Measurements from ENCODE around the gene DENND5A. TPM values are rescaled to one million over a fixed set of nuclear protein-coding genes. Genes with fewer than 3 reads are reported as not detected.
"Not testable (repeated sequence)": the region's sequence is repeated elsewhere in the genome, so short reads cannot be mapped to it uniquely, and the experiment has no call there.

DENND5A gene
- total RNA-seq, 1 experiment from 2014 or later = 110 TPM

GRCh38 chr11:9184516-9184915, 80.6 kb downstream of the DENND5A start:
- DNase-seq = no peak
- Histone ChIP-seq H3K4me3 (ENCODE audit: insufficient read depth, low read depth, low read length) (no peak overlapping the region), H3K36me3 (replicated peaks; ENCODE audit: control insufficient read depth, insufficient read depth, low read length) (peaks cover 3% of the 10 kb centered on the region), H3K27me3 (ENCODE audit: control insufficient read depth, insufficient read depth, low read length) (no peaks in the 10 kb centered on the region)

DNA sequence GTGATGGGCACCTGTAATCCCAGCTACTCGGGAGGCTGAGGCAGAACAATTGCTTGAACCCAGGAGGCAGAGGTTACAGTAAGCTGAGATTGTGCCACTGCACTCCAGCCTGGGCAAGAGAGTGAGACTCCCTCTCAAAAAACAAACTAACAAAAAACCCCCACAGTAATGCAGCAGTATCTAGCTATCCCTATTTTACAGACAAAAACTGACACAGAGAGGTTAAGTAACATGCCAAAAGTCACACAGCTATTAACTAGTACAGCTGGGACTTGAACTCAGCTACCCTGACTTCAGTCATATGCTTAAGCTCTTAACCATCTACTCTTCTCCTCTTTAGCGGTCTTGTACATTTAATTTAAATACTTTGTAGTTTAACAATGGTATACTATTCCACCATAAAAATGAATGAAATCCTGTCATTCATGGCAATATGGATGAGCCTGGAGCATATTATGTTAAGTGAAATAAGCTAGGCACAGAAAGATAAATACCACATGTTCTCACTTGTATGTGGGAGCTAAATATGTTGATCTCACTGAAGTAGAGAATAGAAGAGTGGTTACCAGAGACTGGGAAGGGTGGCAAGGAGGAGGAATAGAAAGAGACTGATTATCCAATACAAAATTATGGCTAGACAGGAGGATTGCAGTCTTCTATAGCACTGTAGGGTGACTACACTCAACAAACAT, 82.8 kb downstream of the DENND5A start:
- Histone ChIP-seq H3K36me3 (replicated peaks; ENCODE audit: control insufficient read depth, insufficient read depth, low read length) (peaks cover 7% of the 10 kb centered on the region), H3K4me3 (ENCODE audit: insufficient read depth, low read depth, low read length) (no peak overlapping the region)
- no peak for DNase-seq

DNA sequence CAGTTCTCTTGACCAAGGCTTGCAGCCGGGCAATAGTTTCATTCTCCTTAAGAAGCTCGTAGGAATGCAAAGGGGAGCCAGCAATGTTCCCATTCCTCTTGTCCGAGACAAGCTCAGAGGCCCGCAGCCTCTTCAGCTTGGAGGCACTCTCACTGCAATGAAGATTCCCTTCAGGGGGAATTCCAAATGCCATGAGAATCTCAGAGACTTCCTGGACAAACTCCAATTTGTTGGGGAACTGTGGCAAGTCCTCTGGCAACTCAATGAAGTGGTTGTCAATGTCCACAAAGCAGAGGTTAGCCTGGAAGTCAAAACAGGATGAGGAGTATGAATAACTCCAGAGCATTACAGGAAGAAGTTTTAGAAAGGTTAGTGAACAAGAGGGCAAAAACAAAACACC, 84.4 kb downstream of the DENND5A start:
- Histone ChIP-seq H3K4me3 (ENCODE audit: insufficient read depth, low read depth, low read length) (no peak overlapping the region), H3K36me3 (replicated peaks; ENCODE audit: control insufficient read depth, insufficient read depth, low read length) (peaks cover 10% of the 10 kb centered on the region), H3K27me3 (ENCODE audit: control insufficient read depth, insufficient read depth, low read length) (no peaks in the 10 kb centered on the region)
- no peak for DNase-seq

More for the DNA sequence above, 82.8 kb downstream of the DENND5A start:
- H3K27me3 ChIP-seq (ENCODE audit: control insufficient read depth, insufficient read depth, low read length) = no peaks in the 10 kb centered on the region

DNA sequence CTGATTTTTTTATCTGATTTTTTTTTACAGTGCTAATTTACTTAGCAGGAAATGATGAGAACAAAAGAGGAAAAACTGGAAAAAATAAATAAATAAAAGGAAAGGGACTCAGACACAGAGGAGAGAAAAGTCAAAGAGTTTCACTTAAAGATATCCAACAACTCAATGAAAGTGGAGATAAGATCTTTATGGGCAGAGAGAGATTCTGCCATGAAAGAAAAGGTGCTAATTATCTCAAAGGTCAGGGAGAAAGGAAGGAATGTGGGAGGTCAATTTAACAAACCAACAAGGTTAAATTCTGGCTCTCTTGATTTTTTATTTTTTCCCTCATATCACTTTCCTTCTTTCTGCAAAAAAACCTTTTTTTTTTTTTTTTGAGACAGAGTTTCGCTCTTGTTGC, 86.0 kb downstream of the DENND5A start:
- H3K36me3 ChIP-seq (replicated peaks; ENCODE audit: control insufficient read depth, insufficient read depth, low read length) = peaks cover 10% of the 10 kb centered on the region
- no peak for DNase-seq
- H3K27me3 ChIP-seq (ENCODE audit: control insufficient read depth, insufficient read depth, low read length) = no peaks in the 10 kb centered on the region
- no peak overlapping the region for H3K4me3 ChIP-seq (ENCODE audit: insufficient read depth, low read depth, low read length)

- Histone ChIP-seq H3K4me3 (ENCODE audit: insufficient read depth, low read depth, low read length) (no peak overlapping the region), H3K36me3 (replicated peaks; ENCODE audit: control insufficient read depth, insufficient read depth, low read length) (peaks cover 10% of the 10 kb centered on the region), H3K27me3 (ENCODE audit: control insufficient read depth, insufficient read depth, low read length) (no peaks in the 10 kb centered on the region)
- DNase-seq = no peak
Measured at GRCh38 chr11:9178716-9179115, 86.4 kb downstream of the DENND5A start.

- DNase-seq = no peak
- Histone ChIP-seq H3K36me3 (replicated peaks; ENCODE audit: control insufficient read depth, insufficient read depth, low read length) (peaks cover 10% of the 10 kb centered on the region), H3K27me3 (ENCODE audit: control insufficient read depth, insufficient read depth, low read length) (no peaks in the 10 kb centered on the region)
Measured at GRCh38 chr11:9177438-9178091, 87.6 kb downstream of the DENND5A start.

DNA sequence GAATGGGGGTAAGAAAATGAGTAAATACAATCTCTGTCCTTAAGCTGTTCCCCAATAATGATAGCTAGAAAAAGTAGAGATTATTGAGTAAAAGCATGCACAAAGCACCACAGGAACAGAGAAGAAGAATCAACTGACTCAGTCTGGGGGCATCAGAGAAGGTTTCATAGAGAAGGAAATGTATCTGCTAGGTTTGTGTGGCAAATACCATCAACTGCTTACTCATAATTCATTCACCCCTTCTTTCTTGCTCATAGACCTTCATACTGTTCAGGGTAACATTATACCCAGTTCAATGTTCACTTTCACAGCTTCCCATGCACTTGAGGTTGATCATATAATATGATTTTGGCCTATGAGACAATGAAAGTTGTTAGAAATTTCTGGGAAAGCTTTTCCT, 88.6 kb downstream of the DENND5A start:
- no peak for DNase-seq
- peaks cover 10% of the 10 kb centered on the region for H3K36me3 ChIP-seq (replicated peaks; ENCODE audit: control insufficient read depth, insufficient read depth, low read length)
- no peak overlapping the region for H3K4me3 ChIP-seq (ENCODE audit: insufficient read depth, low read depth, low read length)
- no peaks in the 10 kb centered on the region for H3K27me3 ChIP-seq (ENCODE audit: control insufficient read depth, insufficient read depth, low read length)

More at GRCh38 chr11:9177438-9178091, 87.6 kb downstream of the DENND5A start:
- H3K4me3 ChIP-seq (ENCODE audit: insufficient read depth, low read depth, low read length) = no peak overlapping the region

GRCh38 chr11:9176136-9176535, 89.0 kb downstream of the DENND5A start:
- no peak overlapping the region for H3K4me3 ChIP-seq (ENCODE audit: insufficient read depth, low read depth, low read length)
- H3K27me3 ChIP-seq (ENCODE audit: control insufficient read depth, insufficient read depth, low read length) = no peaks in the 10 kb centered on the region
- H3K36me3 ChIP-seq (replicated peaks; ENCODE audit: control insufficient read depth, insufficient read depth, low read length) = peaks cover 10% of the 10 kb centered on the region
- DNase-seq = no peak

- Histone ChIP-seq H3K4me3 (ENCODE audit: insufficient read depth, low read depth, low read length) (no peak overlapping the region), H3K27me3 (ENCODE audit: control insufficient read depth, insufficient read depth, low read length) (no peaks in the 10 kb centered on the region), H3K36me3 (replicated peaks; ENCODE audit: control insufficient read depth, insufficient read depth, low read length) (peaks cover 5% of the 10 kb centered on the region)
- DNase-seq = no peak
Measured at GRCh38 chr11:9172389-9172788, 92.8 kb downstream of the DENND5A start.

DNA sequence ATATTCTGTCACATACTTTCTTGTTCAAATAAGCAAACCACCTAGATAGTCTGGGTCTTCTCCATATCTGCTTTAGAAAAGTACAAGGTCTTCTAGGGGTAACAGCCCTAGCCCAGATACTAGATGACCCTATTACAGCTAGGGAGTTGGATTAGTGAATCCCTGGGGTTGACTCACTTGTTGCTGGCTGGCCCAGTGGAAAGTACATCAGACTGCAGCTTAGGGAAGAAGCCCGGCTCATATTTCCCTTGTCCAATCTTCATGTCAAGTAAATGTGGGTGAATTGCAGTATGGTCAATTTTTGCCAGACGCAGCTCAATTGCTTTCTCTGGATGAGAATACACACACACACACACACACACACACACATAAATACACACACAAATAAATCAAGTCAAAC, 94.7 kb downstream of the DENND5A start:
- DNase-seq = no peak
- Histone ChIP-seq H3K36me3 (replicated peaks; ENCODE audit: control insufficient read depth, insufficient read depth, low read length) (peaks cover 2% of the 10 kb centered on the region), H3K4me3 (ENCODE audit: insufficient read depth, low read depth, low read length) (no peak overlapping the region), H3K27me3 (ENCODE audit: control insufficient read depth, insufficient read depth, low read length) (no peaks in the 10 kb centered on the region)

DNA sequence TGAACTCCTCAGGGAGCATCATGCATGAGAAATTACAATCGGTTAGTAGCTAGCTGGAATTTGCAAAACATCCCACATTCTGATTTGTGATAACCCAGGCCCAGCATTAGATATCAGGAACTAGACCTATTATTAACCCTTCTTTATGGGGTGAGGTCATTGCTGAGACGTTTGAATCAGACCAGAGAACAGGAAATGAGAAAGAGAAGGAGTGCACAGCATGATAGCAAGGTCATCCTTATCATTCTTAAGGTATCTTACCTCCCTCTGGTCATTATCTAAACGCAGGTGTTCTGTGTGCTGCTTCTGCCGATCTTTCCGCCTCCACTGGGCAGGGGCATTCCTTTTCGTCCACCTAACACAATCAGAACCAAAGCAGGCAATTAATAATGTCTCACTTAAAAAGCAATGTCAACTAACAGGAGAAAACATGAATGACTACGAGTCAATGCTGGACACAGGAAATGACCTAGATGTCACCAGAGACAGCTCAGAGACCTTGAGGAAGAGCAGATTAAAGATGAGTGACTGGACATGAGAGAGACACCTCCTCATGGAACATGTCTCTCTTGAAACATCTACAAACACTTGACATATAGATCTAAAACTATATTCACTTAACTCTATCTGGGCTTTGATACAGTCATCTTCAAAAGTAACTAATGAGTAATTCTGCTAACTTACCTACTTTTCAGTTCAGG, 95.4 kb downstream of the DENND5A start:
- H3K27me3 ChIP-seq (ENCODE audit: control insufficient read depth, insufficient read depth, low read length) = no peaks in the 10 kb centered on the region
- peaks cover 2% of the 10 kb centered on the region for H3K36me3 ChIP-seq (replicated peaks; ENCODE audit: control insufficient read depth, insufficient read depth, low read length)
- DNase-seq = no peak
- H3K4me3 ChIP-seq (ENCODE audit: insufficient read depth, low read depth, low read length) = no peak overlapping the region

- not testable (repeated sequence) for H3K4me3 ChIP-seq (ENCODE audit: insufficient read depth, low read depth, low read length); DNase-seq; H3K27me3 ChIP-seq (ENCODE audit: control insufficient read depth, insufficient read depth, low read length); H3K36me3 ChIP-seq (replicated peaks; ENCODE audit: control insufficient read depth, insufficient read depth, low read length)
Measured at GRCh38 chr11:9161991-9162390, 103.2 kb downstream of the DENND5A start.

- Histone ChIP-seq H3K36me3 (replicated peaks; ENCODE audit: control insufficient read depth, insufficient read depth, low read length) (peaks cover 5% of the 10 kb centered on the region), H3K4me3 (ENCODE audit: insufficient read depth, low read depth, low read length) (no peak overlapping the region), H3K27me3 (ENCODE audit: control insufficient read depth, insufficient read depth, low read length) (no peaks in the 10 kb centered on the region)
- no peak for DNase-seq
Measured at GRCh38 chr11:9160166-9160565, 105.0 kb downstream of the DENND5A start.

DNA sequence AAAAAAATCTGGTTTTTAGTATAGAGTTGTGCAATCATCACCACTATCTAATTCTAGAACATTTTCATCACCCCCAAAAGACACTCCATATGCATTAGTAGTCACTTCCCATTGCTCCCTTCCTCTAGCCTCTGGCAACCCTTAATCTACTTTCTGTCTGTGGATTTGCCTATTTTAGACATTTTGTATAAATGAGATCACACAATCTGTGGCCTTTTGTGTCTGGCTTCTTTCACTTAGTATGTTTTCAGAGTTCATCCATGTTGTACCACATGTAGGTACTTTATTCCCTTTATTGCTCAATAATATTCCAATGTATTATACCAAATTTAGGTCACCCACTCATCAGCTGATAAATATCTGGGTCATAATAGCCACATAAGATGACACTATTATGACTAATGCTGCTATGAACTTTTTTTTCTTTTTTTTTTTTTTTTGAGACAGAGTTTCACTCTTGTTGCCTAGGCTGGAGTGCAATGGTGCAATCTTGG, 106.2 kb downstream of the DENND5A start:
- H3K4me3 ChIP-seq (ENCODE audit: insufficient read depth, low read depth, low read length) = no peak overlapping the region
- peaks cover 5% of the 10 kb centered on the region for H3K36me3 ChIP-seq (replicated peaks; ENCODE audit: control insufficient read depth, insufficient read depth, low read length)
- H3K27me3 ChIP-seq (ENCODE audit: control insufficient read depth, insufficient read depth, low read length) = no peaks in the 10 kb centered on the region
- no peak for DNase-seq

DNA sequence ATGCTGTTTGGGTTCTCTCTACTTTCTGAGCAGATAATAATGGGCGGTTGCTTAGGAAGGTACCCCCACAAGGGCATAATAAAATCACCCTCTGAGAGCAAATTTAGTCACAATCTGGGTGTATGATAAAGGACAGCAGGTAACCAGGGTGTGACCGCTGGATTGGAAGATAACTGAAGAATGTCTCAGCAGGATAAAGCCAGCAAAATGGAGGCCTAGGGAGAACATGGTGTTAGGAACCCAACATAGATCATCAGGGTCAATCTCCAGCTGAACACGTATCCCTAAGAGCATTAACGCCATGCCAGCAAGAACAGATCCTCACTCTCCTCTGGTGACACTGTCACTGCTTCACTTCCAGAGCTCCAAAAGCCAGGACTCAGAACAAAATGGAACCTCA, 109.2 kb downstream of the DENND5A start:
- Histone ChIP-seq H3K4me3 (ENCODE audit: insufficient read depth, low read depth, low read length) (no peak overlapping the region), H3K27me3 (ENCODE audit: control insufficient read depth, insufficient read depth, low read length) (no peaks in the 10 kb centered on the region), H3K36me3 (replicated peaks; ENCODE audit: control insufficient read depth, insufficient read depth, low read length) (peaks cover 13% of the 10 kb centered on the region)
- DNase-seq = no peak

Data from H7 (cell line).